A673 (cell line): ENCODE data around the gene CMBL. TPM values are rescaled to one million over a fixed set of nuclear protein-coding genes. Genes with fewer than 3 reads are reported as not detected.

ENCODE experiments used
- BruUV-seq: library from RNA; stranded (reverse); fragments of 400-500 nt; replicated peaks from 2 replicates; lab custom pipeline; 2021; lab: Mats Ljungman, UMichigan
- CTCF ChIA-PET: fragments of 300-600 bp; sonication (Branson Sonifier 250); formaldehyde crosslinking; loops from one replicate; lab custom pipeline; 2022; ENCODE audit warnings: antibody characterized with exemption; lab: Charles Lee
- POLR2A ChIA-PET: fragments of 300-600 bp; sonication (Branson Sonifier 250); formaldehyde crosslinking; loops from one replicate; lab custom pipeline; 2022; ENCODE audit warnings: antibody characterized with exemption; ENCODE audit not compliant: low non-redundant PET; lab: Charles Lee
- DNase-seq: peaks from one replicate; pipeline ENCODE4 v3.0.0-alpha.2; 2015; ENCODE audit warnings: low spot score
- H3K27ac ChIP-seq: fragments of 200-600 bp; sonication (generic); 2 replicates; pipeline ENCODE4 v1.5.1; 2016; ENCODE audit warnings: mixed run types, low read depth, mild to moderate bottlenecking, mixed read lengths, antibody characterized with exemption, low read length; ENCODE audit not compliant: poor library complexity, severe bottlenecking
- H3K27me3 ChIP-seq: fragments of 200-600 bp; sonication (generic); replicated peaks from 2 replicates; pipeline ENCODE4 v1.6.1; 2017; ENCODE audit warnings: mixed run types, low read depth, mild to moderate bottlenecking, mixed read lengths, antibody characterized with exemption, low read length; ENCODE audit not compliant: insufficient read depth, poor library complexity
- H3K36me3 ChIP-seq: fragments of 200-600 bp; sonication (generic); 2 replicates; pipeline ENCODE4 v1.6.1; 2016; ENCODE audit warnings: mixed run types, mild to moderate bottlenecking, mixed read lengths, antibody characterized with exemption, low read length; ENCODE audit not compliant: insufficient read depth, poor library complexity, severe bottlenecking
- H3K4me1 ChIP-seq: fragments of 200-600 bp; sonication (generic); 2 replicates; pipeline ENCODE4 v1.6.1; 2017; ENCODE audit warnings: mixed run types, mild to moderate bottlenecking, mixed read lengths, antibody characterized with exemption, low read length; ENCODE audit not compliant: insufficient read depth, poor library complexity, severe bottlenecking
- H3K4me3 ChIP-seq: fragments of 200-600 bp; sonication (generic); 2 replicates; pipeline ENCODE4 v1.5.1; 2016; ENCODE audit warnings: low read depth, mixed run types, mild to moderate bottlenecking, mixed read lengths, low read length; ENCODE audit not compliant: poor library complexity, severe bottlenecking
- H3K9me3 ChIP-seq: fragments of 200-600 bp; sonication (generic); 2 replicates; pipeline ENCODE4 v1.6.1; 2016; ENCODE audit warnings: mixed run types, low read depth, mild to moderate bottlenecking, mixed read lengths, antibody characterized with exemption, low read length; ENCODE audit not compliant: poor library complexity, severe bottlenecking
- EZH2 ChIP-seq: fragments of 200-600 bp; sonication (generic); IDR thresholded peaks from 2 replicates; pipeline ENCODE4 v1.6.1; 2017; ENCODE audit warnings: borderline replicate concordance, low read depth, mild to moderate bottlenecking, mixed read lengths, antibody characterized with exemption, low read length; ENCODE audit not compliant: poor library complexity, severe bottlenecking
- intact Hi-C: fragments of 100-400 bp; cut with micrococcal nuclease; formaldehyde crosslinking; loops from one replicate; pipeline ENCODE4 v1.10.0; 2022; ENCODE audit not compliant: unreplicated experiment
- total RNA-seq: library from RNA; stranded (reverse); gene quantifications from 2 replicates; pipeline ENCODE4 v1.2.3, GENCODE V29; 2021
- TF ChIP-seq, protein P1 (sequence below): fragments of 300-800, 200-600 bp; sonication (generic); conservative IDR thresholded peaks from 2 replicates; pipeline ENCODE4 v1.5.1; 2017; ENCODE audit warnings: low read depth, mild to moderate bottlenecking, antibody characterized with exemption, low read length, moderate library complexity, mixed read lengths

The CMBL gene
- total RNA-seq, 1 experiment from 2014 or later, result 17.2 TPM

GRCh38 chr5:10244342-10244944 lies 63.3 kb downstream of the CMBL start:
- Histone ChIP-seq H3K4me1 (peaks cover 6% of the 10 kb centered on the region), H3K36me3 (no peaks in the 10 kb centered on the region), H3K9me3 (no peaks in the 10 kb centered on the region), H3K27ac (no peak overlapping the region), H3K4me3 (no peak overlapping the region), H3K27me3 (no peaks in the 10 kb centered on the region)
- no peak for DNase-seq
- intact Hi-C loops, result no loop called here
- CTCF ChIA-PET, result no interaction called here
- BruUV-seq, result no TSS peak
- TF ChIP-seq, protein P1, sequence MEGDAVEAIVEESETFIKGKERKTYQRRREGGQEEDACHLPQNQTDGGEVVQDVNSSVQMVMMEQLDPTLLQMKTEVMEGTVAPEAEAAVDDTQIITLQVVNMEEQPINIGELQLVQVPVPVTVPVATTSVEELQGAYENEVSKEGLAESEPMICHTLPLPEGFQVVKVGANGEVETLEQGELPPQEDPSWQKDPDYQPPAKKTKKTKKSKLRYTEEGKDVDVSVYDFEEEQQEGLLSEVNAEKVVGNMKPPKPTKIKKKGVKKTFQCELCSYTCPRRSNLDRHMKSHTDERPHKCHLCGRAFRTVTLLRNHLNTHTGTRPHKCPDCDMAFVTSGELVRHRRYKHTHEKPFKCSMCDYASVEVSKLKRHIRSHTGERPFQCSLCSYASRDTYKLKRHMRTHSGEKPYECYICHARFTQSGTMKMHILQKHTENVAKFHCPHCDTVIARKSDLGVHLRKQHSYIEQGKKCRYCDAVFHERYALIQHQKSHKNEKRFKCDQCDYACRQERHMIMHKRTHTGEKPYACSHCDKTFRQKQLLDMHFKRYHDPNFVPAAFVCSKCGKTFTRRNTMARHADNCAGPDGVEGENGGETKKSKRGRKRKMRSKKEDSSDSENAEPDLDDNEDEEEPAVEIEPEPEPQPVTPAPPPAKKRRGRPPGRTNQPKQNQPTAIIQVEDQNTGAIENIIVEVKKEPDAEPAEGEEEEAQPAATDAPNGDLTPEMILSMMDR, result no peak
- no peak for TF ChIP-seq EZH2
- POLR2A ChIA-PET, result no interaction called here

- CTCF ChIA-PET, result no interaction called here
- no peak for DNase-seq
- intact Hi-C loops, result no loop called here
Observed at GRCh38 chr5:10243660-10244240, 64.0 kb downstream of the CMBL start.

GRCh38 chr5:10235350-10235749 lies 72.4 kb downstream of the CMBL start:
- ChIA-PET POLR2A (no interaction called here), CTCF (no interaction called here)
- no peak for TF ChIP-seq EZH2
- TF ChIP-seq, protein P1, result no peak
- no peaks in the 10 kb centered on the region for H3K27me3 ChIP-seq
- DNase-seq, result no peak
- H3K4me3 ChIP-seq, result no peak overlapping the region
- intact Hi-C loops, result no loop called here
- BruUV-seq, result no TSS peak
- no peaks in the 10 kb centered on the region for H3K9me3 ChIP-seq
- H3K27ac ChIP-seq, result no peak overlapping the region
- H3K36me3 ChIP-seq, result peaks cover 17% of the 10 kb centered on the region
- H3K4me1 ChIP-seq, result peaks cover 9% of the 10 kb centered on the region

More at GRCh38 chr5:10243660-10244240, 64.0 kb downstream of the CMBL start:
- POLR2A ChIA-PET, result no interaction called here
- Histone ChIP-seq H3K9me3 (no peaks in the 10 kb centered on the region), H3K36me3 (no peaks in the 10 kb centered on the region), H3K27ac (no peak overlapping the region), H3K4me3 (no peak overlapping the region), H3K27me3 (no peaks in the 10 kb centered on the region), H3K4me1 (peaks cover 3% of the 10 kb centered on the region)
- TF ChIP-seq EZH2, result no peak
- TF ChIP-seq, protein P1, result no peak
- BruUV-seq, result no TSS peak
